ENCODE data around the gene BUD13. TPM values are rescaled to one million over a fixed set of nuclear protein-coding genes. Genes with fewer than 3 reads are reported as not detected.
"Not testable (repeated sequence)": the region's sequence is repeated elsewhere in the genome, so short reads cannot be mapped to it uniquely, and the experiment has no call there.

The BUD13 gene
- total RNA-seq, 2 donors from 2014 or later = 8.9 to 15.8 TPM

DNA sequence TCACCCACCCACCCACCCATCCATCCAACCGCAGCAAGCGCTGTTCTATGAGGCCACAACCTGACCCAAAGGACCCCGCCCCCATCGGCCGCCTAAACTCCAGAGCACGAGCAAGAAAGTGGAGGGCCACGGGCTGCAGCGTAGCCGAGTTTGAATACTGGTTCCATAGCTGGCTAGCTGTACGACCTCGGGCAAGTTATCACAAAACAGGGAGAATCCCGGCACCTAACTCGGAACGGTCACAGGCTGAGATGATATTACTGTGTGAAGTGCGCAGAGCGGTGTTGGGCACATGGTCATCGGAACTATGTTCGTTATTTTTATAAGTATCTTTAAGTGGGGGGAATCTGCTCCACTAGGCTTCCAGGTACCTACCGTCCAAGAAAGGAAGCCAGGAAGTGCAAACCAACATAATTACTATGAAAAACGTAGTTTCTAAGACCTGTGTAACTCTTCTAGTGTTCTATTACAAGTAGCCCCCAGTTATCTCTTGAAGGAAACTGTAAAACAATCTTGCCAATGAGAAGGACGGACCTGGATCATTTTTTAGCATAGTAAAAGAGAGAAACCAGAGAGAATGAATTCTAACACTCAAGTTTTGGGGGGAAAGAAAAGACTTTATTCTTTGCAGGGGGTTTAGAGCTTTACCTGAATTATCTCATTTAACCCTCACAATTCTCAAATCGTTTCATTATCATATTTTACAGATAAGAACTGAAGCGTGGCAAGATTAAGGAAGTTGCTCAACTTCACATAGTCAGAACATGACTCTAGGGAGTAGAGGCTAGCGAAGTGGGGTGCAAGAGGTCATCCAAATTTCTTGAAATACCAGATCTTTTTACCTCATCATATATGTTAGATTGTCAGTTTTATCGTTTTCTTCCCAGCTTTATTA is 663 bp upstream of the BUD13 start:
- 3 to 8% methylated on average over 8 to 25 of the region's 25 CpGs for WGBS, 2 donors
- ATAC-seq = peak; percentile 60
- peaks cover 0 to 7% of the 10 kb centered on the region in 2 donors for H3K36me3 ChIP-seq (replicated peaks in 1 of 2; ENCODE audit: insufficient read depth in 1 of 2, low read depth in 2 of 2)

DNA sequence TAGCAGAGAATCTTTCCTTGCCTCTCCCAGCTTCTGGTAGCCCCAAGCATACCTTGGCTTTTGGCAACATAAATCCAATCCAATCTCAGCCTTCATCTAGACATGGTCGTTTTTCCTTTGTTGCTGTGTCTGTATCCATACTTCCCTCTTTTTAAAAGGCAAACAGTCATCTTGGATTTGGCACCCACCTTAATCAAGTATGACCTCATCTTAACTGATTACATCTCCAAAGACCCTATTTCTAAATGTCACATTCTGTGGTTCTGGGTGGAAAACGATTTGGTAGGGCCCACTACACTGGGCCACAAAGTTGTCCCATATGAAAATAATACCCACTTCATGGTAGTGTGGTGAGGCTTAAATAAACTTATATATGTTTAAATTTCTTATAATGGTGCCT is 852 bp downstream of the BUD13 start:
- Histone ChIP-seq H3K36me3 (replicated peaks in 1 of 2; ENCODE audit: insufficient read depth in 1 of 2, low read depth in 2 of 2) (peaks cover 0 to 2% of the 10 kb centered on the region in 2 donors), H3K9me3 (no peaks in the 10 kb centered on the region), H3K27me3 (no peaks in the 10 kb centered on the region), H3K4me3 (peak overlapping the region; percentile 42 to 78), H3K27ac (peak overlapping the region in 2 of 4 donors; percentile 72 to 92), H3K4me1 (peaks cover 24% of the 10 kb centered on the region)
- DNase-seq (no peak), ATAC-seq (no peak)
- TF ChIP-seq CTCF (IDR thresholded peaks at IDR 0.05) = no peak
- 3 to 5% methylated on average over 2 of the region's 2 CpGs for WGBS, 2 donors
- intact Hi-C loops (cut with DNase I) = no loop called here

More for the DNA sequence above, 663 bp upstream of the BUD13 start:
- Histone ChIP-seq H3K4me3 (peak overlapping the region; percentile 42 to 78), H3K9me3 (no peaks in the 10 kb centered on the region), H3K4me1 (peaks cover 24% of the 10 kb centered on the region), H3K27me3 (no peaks in the 10 kb centered on the region), H3K27ac (peak overlapping the region; percentile 72 to 93 (median 86))
- intact Hi-C loops (cut with DNase I) = no loop called here
- no peak for DNase-seq
- TF ChIP-seq POLR2A (IDR thresholded peaks at IDR 0.05) = no peak
- TF ChIP-seq CTCF (IDR thresholded peaks at IDR 0.05) = no peak

GRCh38 chr11:116762132-116762531 is 10.7 kb downstream of the BUD13 start:
- TF ChIP-seq CTCF (IDR thresholded peaks at IDR 0.05) (no peak), POLR2A (IDR thresholded peaks at IDR 0.05) (no peak)
- WGBS, 2 donors = 81 to 85% methylated on average over 2 of the region's 2 CpGs
- ATAC-seq (no peak), DNase-seq (no peak)
- Histone ChIP-seq H3K9me3 (no peaks in the 10 kb centered on the region), H3K27me3 (no peaks in the 10 kb centered on the region), H3K36me3 (replicated peaks in 1 of 2; ENCODE audit: insufficient read depth in 1 of 2, low read depth in 2 of 2) (peaks cover 0 to 26% of the 10 kb centered on the region in 2 donors), H3K27ac (no peak overlapping the region), H3K4me1 (no peaks in the 10 kb centered on the region), H3K4me3 (no peak overlapping the region)
- intact Hi-C loops (cut with DNase I) = loop anchor here (10.0 kb wide), 1 partner anchor 453 kb away; no protein-coding TSS in a partner anchor

DNA sequence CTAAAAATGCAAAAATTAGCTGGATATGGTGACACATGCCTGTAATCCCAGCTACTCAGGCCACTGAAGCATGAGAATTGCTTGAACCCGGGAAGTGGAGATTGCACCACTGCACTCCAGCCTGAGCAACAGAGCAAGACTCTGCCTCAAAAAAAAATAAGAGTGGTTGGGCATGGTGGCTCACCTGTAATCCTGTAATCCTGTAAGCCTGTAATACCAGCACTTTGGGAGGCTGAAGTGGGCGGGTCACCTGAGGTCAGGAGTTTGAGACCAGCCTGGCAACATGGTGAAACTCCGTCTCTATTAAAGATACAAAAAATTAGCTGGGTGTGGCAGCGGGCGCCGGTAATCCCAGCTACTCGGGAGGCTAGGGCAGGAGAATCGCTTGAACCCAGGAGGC is 16.7 kb downstream of the BUD13 start:
- H3K4me1 ChIP-seq; intact Hi-C loops (cut with DNase I); H3K27ac ChIP-seq; ATAC-seq; DNase-seq; H3K4me3 ChIP-seq; H3K9me3 ChIP-seq; H3K27me3 ChIP-seq: not testable (repeated sequence)
- 84 to 96% methylated on average over 8 of the region's 8 CpGs for WGBS, 2 donors
- H3K36me3 ChIP-seq (replicated peaks in 1 of 2; ENCODE audit: insufficient read depth in 1 of 2, low read depth in 2 of 2) = peaks cover 8 to 22% of the 10 kb centered on the region in 2 donors

DNA sequence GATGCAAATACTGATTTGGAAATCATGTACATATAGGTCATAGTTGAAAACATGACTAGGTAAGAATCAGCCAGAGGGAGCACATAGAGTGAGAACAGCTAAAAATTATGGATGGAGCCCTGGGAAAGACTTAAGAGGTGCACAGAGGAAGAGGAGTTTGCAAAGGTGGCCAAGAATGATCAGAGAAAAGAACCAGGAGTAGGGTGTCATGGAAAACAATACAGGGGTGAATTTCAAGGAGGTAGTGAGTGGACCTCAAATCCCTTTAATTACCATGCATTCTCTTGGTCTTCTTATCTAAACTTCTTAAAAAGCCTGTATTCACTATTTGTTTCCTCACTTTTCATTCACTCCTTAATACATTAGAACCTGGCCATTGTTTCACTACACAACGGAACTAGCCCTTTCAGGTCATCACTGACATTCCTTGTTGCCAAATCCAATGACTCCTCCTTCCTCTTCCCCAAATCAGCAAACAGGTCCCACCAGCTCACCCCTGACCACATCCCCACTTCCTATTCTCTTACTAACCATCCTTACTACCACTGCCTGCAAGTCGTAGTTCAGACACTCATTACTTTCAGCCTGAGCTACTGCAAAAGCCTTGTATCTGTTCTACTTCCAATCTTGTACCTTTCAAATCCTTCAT is 22.6 kb downstream of the BUD13 start:
- DNase-seq = no peak
- Histone ChIP-seq H3K27ac (no peak overlapping the region), H3K27me3 (no peaks in the 10 kb centered on the region), H3K4me3 (no peak overlapping the region), H3K9me3 (no peaks in the 10 kb centered on the region), H3K36me3 (replicated peaks in 1 of 2; ENCODE audit: insufficient read depth in 1 of 2, low read depth in 2 of 2) (peaks cover 0 to 17% of the 10 kb centered on the region in 2 donors), H3K4me1 (no peaks in the 10 kb centered on the region)
- no peak for TF ChIP-seq POLR2A (IDR thresholded peaks at IDR 0.05)
- no peak for TF ChIP-seq CTCF (IDR thresholded peaks at IDR 0.05)
- WGBS, 2 donors = 86 to 96% methylated on average over 2 of the region's 2 CpGs
- intact Hi-C loops (cut with DNase I) = no loop called here
- no peak for ATAC-seq

All from body of pancreas (tissue), 4 donors.